NB4 (cell line): ENCODE data around the gene MAD1L1.

ENCODE experiments used
- MAX ChIP-seq: IDR thresholded peaks from 2 replicates; pipeline ENCODE4 v1.6.1; 2011; ENCODE audit warnings: low read depth, low read length
- POLR2A ChIP-seq: IDR thresholded peaks from 2 replicates; pipeline ENCODE4 v1.6.1; 2011; ENCODE audit warnings: mild to moderate bottlenecking; ENCODE audit not compliant: insufficient read length; ENCODE audit errors: extremely low read depth
- TF ChIP-seq, protein P1 (sequence below): IDR thresholded peaks from one replicate; pipeline ENCODE4 v1.5.1; 2012; ENCODE audit warnings: low read depth, low read length

- TF ChIP-seq, protein P1, sequence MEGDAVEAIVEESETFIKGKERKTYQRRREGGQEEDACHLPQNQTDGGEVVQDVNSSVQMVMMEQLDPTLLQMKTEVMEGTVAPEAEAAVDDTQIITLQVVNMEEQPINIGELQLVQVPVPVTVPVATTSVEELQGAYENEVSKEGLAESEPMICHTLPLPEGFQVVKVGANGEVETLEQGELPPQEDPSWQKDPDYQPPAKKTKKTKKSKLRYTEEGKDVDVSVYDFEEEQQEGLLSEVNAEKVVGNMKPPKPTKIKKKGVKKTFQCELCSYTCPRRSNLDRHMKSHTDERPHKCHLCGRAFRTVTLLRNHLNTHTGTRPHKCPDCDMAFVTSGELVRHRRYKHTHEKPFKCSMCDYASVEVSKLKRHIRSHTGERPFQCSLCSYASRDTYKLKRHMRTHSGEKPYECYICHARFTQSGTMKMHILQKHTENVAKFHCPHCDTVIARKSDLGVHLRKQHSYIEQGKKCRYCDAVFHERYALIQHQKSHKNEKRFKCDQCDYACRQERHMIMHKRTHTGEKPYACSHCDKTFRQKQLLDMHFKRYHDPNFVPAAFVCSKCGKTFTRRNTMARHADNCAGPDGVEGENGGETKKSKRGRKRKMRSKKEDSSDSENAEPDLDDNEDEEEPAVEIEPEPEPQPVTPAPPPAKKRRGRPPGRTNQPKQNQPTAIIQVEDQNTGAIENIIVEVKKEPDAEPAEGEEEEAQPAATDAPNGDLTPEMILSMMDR: no peak
- TF ChIP-seq POLR2A (no peak), MAX (no peak)
Observed at GRCh38 chr7:2148814-2149213, 83.9 kb downstream of the MAD1L1 start.
